GM21526 (cell line): ENCODE data around the gene PDE1C.

ENCODE experiments used
- ATAC-seq: cut with Tn5 transposase; IDR thresholded peaks from one replicate; pipeline ENCODE4 v1.9.1; 2021; ENCODE audit warnings: moderate library complexity; ENCODE audit not compliant: unreplicated experiment, low FRiP score

PDE1C gene

DNA sequence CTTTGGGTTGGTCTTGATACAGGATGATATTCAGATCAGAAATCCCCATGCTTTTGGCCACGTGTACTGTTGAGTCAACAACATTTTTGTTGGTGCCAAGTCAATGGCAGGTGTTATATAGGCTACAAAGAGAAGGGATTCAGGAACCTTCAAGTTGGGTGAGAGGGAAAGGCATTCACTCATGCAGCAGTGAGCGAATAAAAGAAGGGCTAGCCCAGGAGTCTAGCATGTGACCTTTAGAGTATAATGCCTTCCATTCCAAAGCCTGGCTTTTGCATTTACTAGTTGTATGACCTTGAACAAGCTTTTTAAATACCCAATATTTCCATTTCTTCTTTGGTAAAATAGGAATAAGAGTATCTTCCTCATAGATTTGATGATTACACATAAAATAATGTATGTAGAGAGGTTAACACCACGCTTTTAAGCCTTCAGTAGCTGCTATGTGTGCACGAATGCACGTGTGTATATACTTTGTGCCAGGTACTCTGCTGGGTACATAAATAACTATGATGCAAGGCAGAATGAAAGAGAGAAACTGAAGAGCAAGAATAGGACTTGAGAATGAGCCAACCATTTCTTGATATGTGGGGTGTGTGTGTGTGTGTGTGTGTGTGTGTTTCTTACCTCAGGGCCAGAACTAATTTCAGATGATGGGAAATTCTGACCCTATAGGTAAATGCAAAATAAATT lies 163.6 kb downstream of the PDE1C start:
- ATAC-seq = no peak

DNA sequence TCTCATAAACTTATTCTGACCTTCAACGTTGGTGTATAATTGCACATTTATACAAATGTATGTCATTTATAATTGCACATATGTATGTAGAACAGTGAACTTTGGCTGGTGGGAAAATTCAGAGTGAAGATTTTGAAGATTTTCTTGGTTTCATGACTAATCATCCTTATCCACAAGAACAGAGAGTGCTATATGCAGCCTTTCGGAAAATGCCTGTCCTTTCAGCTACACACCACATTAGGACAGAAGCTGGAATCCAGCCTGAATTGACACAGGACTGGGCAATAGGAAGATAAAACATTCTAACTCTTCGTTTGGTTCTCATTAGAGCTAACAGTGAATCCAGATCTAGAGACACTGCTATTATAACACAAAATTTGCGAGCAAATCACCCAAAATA lies 166.2 kb downstream of the PDE1C start:
- ATAC-seq = no peak

DNA sequence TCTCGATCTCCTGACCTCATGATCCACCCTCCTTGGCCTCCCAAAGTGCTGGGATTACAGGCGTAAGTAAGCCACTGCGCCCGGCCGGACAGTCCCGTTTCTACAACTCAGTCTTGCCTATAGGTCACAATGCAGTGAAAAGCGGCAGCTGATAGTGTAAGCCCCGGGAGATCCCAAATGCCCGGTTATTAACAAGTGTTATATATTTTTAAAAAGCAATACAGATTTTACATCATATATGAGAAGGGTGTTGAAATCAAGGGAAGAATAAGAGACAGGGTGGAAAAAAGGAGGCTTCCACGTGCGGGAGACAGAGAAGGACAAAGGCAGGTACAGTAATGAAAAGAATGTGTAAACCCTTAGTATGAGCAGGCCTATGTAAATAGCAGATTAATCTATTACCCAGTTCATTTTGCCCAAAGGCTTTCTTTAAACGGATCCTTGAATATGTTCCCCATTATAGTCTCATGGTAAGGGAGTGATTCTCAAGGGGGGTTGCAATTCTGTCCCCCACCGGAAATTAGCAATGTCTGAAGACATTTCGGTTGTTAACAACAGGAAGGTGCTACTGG lies 170.8 kb downstream of the PDE1C start:
- no peak for ATAC-seq

DNA sequence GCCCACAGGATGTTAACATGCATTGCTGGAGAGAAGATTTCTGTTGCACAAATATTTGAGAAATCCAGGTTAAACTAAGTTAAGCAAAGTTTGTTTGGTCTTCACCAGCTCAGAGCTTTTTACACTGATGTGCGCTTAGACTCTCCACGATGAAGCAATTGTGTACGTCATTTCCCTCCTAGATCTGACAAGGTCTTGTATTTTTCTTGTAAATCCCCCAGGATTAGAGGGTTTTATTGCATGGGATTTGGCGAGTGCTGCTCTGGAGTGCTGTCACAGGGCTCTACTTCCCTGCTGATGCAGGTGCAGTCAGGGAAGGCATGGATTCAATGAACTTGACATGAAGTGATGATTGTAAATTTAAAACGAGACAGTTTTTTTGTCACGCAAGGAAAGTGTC lies 173.3 kb downstream of the PDE1C start:
- no peak for ATAC-seq

DNA sequence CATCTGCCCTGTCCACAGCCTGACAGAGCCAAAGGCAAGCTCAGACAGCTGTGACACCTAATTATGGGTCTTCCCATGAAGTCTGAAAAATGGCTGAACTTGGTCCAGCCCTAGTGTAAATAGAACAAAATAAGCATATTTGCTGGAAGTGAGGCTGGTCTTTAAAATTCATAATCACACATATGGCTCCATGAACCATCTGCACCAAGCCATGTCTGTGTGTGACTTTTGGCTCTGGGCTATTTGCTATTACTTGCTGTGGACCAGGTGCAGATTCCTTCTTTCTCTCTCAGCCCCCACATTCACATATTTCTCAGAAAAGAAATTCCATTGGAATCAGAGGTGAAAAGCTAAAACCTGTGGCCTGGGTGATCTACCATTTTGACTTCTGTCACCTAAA lies 175.9 kb downstream of the PDE1C start:
- ATAC-seq = no peak

DNA sequence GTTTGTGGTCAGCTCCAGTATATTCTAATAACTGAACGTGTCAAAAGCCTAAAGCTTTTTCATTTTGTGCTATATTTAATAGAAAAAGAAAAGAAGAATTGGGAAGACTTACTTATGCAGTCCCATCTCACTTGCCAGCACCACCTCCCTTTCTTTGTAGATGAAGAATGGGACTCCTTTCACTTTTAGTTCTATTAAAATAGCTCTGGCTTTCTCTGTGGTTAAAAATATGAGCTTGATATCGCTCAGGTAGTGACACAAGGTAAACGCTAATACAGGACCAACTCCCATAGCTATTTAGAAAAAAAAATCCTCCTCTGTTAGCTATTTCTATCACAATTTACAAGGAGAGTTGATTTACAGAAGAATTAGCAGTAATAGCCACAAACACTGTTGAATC lies 176.8 kb downstream of the PDE1C start:
- no peak for ATAC-seq

DNA sequence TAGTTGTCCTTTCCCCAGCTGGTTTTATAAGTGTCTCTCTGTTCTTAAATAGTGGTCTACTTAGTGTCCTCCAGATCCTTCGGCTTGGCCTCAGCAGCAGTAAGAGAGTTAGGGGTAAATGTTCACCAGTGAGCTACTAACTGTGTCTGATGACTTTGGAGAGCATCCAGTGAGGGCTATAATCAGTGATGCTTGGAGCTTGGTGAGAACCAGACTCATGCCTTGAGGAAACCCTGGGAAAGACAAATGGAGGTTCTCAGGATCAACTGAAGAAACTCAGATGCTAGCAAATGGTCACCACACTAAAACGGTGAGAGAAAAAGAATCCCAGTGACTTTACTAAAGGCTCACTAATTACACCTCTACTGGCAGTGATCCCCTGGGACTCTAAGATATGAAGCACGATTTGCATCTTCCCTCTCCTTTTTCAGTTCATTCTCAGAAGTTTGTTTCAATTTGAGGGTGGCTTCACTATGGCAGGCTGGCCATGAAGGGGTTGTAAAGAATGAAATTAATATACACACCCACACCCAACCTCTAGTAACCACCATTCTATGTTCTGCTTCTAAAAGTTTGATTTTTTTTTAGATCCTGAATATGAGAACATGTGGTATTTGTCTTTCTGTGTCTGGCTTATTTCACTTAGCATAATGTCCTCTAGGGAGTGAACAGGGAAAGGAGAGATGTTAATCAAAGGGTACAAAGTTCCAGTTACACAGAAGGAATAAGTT lies 177.9 kb downstream of the PDE1C start:
- ATAC-seq = peak; percentile 77

DNA sequence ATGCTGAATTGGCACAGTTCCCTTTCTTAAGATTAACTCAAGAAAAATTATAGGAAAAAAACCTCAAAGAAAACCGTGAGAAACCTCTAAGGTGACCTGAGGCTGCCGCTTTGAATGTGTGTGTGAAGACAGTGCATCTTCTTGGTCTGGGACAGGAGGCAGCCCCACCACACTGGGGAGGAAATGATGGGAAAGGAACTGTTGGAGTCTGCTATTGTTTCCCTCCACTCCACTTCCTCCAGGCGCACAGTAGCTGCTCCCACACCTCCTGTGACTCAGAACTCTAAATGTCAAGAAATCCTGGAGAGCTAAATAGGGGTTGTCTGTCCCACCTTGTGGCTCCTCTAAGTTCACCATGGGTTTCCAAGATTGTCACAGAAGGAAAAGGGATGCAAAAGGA lies 179.4 kb downstream of the PDE1C start:
- ATAC-seq = no peak

DNA sequence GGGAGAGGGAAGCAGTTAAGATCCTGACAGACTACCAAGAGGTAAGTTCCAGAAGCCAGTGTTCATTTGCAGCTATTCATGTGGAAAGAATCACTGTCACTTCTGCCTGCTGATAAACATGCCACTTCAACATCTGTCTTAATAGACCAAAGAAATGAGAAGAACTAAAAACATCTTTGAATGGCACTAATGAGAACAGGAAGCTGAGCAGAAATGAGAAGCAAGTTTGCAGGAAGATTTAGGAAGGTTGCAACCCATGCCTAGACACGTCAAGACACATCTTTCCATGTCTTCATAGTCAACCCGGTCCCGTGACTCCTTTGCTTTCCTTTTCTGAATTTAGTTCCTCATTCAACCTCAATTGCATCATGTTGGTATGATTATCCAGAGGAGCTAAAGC lies 180.0 kb downstream of the PDE1C start:
- no peak for ATAC-seq

DNA sequence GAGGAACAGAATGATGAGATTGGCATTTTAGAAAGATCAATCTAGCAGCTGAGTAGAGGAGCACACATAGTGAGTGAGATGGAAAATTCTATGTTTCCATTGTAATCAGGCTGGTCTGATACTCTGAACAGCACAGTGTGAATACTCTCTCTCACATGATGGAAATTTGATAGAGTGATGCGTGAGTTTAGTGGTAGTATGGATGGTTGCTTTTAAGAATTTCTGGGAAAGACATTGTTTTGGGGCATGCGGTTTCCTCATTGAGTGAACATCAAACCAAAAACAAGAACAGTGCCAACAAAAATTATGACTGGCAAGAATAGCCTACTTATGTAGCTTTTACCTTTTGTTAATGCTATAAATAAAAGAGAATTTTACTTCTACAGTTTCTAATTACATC lies 183.2 kb downstream of the PDE1C start:
- no peak for ATAC-seq

DNA sequence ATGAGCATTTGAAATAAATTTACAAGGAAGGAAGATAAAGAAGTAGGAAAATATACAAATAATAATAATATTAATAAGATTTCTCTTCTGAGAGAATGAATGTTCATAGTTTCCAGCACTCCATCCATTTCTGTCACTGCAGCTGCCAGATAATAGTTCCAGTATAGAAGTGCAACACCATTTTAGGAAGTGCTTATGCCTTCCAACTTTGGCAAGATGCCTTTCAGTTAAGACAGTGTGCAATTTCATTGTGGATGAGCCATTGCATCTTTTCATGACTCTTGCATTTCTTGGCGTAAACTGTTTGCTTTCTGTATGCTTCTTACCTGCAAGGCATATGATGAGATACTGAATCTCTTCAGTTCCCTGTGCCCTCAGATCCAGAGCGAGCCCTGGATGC lies 185.0 kb downstream of the PDE1C start:
- no peak for ATAC-seq

DNA sequence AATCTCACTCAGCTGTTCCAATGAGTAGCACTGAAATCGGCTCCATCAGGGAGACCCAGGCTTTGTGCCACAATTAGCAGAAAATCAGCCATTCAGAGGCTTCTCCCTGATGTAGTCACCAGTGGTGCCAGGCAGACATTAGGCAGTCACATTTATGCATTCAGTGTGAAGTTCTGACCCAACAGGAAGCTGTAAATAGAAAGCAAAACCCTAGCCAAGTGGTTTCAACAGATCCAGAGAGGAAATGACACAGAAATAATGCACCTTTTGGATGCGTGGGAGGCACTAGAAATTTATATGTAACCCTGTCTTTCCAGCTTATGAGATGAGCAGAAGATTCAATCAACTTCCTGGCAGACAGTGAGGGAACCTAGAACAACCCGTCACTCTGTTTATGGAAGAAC lies 186.4 kb downstream of the PDE1C start:
- no peak for ATAC-seq

DNA sequence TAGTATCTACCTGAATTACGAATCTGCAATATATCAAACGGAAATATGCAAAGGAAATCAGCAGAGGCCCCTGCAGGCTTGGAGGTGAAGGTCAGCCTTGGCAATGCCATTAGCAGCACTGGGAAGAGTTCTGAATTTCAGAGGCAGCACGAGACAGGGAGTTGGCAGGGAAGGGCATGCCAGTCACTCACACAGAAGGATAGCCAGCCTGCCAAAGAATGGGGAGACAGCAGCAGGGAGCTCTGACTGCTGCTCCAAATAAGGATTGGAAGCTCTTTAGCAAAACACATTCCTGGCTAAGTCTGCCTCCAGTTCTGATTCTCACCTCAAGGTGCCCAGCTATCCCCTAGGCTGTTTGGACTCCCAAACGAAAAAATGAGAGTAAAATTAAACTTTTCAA lies 188.0 kb downstream of the PDE1C start:
- ATAC-seq = no peak

DNA sequence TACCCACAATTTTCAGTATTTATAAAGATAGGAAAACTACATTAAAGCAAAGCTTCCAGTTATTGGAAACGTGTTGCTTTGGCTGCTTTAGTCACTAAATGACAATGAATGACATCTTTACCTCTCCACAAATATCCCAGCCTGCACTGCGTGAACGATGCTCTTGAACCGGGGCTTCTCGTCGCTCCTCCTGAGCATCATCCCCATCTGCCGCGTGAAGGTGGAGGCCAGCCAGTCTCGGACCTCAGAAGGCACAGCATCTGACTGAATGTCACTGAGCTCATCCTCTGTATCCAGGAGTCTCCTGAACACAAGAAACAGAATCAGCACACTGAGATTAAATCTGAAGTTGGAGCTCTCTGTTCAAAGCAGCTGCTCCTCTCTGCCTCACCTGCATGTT lies 191.3 kb downstream of the PDE1C start:
- ATAC-seq = no peak

DNA sequence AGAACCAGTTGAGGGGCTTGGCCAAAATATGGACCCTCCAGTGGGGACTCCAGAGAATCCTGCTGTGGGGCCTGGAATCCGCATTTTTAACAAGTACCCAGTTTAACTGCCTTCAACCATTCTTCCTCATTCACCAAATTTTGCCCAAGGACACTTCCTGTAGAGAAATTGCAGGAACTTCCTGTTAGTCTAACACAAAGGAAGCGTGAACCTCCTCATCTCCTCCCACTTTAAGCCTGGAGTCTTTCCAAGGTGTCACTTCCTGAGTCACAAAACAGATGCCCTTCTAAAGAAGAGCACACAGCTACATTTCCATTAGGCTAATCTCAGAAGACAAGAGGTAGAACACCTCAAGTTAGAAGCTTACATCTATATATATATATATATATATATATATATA lies 194.8 kb downstream of the PDE1C start:
- no peak for ATAC-seq

DNA sequence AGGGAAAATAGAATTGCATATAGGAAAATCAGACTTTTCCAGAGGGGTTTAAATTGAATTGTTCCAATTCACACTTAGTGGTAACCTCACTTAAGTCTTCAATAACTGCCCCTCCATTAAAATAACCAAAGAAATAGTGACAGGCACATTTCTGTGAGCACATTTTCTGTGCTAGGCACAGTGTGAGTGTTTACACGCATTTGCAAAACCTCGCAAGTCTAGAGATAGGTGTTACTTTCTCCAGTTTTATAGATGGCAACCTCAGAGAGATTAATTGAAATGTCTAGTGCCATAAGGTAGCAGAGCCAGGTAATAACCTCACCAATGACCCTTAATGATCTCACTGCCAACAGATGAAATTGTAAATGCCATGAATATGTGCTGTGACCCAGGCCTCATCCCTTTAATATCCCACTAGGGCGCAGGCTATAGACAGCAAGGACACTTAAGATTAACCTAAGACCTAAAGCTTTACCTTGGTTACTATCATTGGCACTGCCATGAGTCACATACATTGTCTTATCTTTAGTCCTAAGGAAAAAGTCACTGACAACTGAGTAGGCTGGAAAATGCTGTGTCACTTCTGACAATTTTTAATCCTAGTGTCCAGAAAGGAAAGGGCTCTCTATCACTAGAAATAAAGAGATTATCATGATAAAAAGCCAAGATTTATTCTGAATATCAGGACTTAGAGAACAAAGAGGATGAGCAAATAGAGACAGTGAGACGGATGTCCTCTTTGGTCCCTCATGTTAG lies 195.4 kb downstream of the PDE1C start:
- ATAC-seq = no peak

DNA sequence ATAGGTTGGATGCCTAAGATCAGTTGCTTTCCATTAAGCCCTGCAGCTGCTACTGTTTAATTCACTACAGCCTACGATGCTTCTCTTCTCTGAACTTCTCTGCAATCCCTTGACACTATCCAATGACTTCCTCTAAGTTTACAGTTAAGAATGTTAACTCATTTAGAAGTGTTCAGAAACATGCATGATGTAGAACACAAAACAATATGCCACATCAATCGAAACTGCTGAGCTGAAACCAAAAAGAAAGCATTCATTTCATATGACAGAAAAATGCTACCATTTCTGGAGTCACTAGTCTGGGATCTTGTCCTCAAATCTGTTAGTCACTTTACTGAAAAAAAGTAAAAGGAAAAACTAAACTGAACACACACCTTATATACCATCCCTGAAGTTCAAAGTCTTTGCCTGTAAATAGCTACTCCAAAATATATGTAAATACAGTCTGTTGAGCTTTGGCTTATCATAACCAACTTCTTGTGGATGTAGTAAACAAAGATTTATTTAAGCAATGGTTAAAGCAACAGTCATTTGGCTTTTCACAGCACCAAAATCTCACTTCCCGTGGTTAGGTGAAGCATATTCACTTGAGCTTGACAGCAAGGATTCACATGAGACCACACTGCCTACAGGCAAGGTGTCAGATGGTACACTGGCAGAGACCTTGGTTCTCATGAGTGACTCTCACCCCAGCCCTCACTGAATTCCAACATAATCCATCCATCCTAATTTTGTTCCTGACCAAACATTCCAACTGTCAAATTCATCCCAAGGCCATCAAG lies 196.2 kb downstream of the PDE1C start:
- ATAC-seq = no peak

DNA sequence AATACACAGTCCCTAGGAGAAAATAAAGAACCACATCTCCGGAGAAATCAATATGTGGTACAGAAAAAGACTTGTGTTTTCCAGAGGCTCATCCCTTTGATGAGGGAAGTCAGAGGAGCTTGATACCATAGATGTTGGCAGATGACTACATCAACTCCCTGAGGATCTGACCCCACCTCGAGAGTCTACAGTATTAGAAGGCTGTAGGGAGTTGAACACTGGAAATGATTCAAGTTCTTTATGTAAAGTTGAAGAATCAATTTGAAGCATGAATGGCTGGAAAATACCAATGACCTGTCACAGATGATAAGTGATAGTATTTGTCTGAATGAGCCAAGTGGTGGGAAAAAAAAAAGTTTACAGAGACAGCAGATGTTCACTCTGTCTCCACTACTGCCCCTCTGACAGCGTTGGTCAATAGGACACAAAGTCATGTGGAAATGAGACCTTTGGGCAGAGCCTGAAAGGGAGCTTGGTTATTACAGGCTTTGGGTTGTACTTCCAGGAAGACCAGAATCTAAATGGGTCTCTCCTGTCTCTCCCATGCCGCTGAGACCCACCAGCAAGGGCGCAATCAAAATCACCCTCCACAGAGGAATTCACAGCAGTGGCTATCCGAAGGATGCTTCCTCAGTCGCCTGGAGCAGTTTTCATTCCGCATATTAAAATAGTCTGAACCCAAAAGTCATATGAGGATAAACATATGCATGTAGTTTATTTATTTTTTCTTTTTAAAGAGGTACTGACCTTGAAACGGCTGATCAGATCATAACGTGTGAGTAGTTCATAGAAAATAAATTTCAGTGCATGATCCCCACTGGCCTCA lies 197.4 kb downstream of the PDE1C start:
- no peak for ATAC-seq

DNA sequence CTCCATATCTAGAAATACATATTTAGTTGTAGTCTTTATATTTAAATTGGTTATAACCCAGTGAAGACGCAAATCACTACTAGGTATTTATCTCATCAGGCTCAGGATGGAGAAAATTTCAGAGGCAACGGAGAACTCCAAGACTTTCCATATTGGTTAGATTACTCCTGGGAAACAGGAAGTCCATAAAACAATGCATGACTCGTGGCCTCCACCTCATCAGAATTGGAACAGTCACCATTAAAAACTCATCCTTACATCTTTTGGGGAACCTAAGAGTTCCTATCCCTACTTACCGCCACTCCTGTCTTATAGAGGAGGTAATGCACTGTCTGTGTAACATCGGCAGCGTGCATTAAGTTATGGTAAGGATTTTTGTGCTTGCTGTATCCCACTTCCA lies 205.6 kb downstream of the PDE1C start:
- no peak for ATAC-seq

DNA sequence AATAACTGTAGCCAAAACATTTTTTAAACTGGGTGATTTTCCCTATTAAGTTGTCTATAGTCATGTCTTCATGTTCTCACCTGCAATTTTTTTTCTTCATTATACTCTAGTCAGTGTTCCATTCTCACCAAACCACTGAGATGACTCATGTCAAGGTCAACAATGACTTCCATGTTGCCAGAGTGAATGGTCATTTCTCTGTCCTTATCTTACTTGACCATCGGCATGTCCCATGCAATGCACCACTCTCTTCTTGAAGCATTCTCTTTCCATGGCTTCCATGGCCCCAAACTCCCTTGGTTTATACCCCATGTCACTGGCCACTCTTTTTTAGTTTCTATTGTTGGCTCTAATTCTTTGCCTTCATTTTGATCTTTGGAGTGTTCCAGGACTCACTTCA lies 209.3 kb downstream of the PDE1C start:
- ATAC-seq = no peak
